ENCODE results near the gene IGSF21. TPM values are rescaled to one million over a fixed set of nuclear protein-coding genes. Genes with fewer than 3 reads are reported as not detected.

IGSF21 gene
- total RNA-seq, 4 donors from 2014 or later: 4.7 to 10.2 (median 5.9) TPM

DNA sequence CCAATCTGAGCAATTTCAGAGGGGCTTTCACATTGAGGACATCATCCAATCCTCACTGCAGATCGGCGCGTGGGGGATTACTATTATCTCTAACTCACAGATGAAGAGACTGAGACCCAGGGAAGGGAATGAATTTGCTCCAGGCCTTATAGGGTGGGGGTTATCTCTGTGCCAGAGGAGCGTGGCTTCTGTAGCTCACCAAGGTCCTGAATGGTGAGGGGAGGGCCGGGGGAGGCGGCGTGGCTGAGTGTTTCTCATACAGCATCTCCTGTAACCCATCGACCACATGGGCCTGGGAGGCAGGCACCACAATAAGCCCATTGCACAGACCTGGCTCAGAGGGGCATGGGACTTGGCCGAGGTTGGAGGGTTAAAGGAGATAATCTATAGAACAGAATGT lies 230.2 kb downstream of the IGSF21 start:
- no peak for TF ChIP-seq POLR2A (IDR thresholded peaks at IDR 0.05)
- TF ChIP-seq EP300 (IDR thresholded peaks at IDR 0.05): no peak
- TF ChIP-seq, protein P1, sequence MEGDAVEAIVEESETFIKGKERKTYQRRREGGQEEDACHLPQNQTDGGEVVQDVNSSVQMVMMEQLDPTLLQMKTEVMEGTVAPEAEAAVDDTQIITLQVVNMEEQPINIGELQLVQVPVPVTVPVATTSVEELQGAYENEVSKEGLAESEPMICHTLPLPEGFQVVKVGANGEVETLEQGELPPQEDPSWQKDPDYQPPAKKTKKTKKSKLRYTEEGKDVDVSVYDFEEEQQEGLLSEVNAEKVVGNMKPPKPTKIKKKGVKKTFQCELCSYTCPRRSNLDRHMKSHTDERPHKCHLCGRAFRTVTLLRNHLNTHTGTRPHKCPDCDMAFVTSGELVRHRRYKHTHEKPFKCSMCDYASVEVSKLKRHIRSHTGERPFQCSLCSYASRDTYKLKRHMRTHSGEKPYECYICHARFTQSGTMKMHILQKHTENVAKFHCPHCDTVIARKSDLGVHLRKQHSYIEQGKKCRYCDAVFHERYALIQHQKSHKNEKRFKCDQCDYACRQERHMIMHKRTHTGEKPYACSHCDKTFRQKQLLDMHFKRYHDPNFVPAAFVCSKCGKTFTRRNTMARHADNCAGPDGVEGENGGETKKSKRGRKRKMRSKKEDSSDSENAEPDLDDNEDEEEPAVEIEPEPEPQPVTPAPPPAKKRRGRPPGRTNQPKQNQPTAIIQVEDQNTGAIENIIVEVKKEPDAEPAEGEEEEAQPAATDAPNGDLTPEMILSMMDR (IDR thresholded peaks at IDR 0.05): no peak
- no peak overlapping the region for H3K27ac ChIP-seq
- no peaks in the 10 kb centered on the region for H3K9me3 ChIP-seq
- 61 to 77% methylated on average over 9 of the region's 9 CpGs for WGBS, 2 donors
- no peaks in the 10 kb centered on the region for H3K4me1 ChIP-seq
- no peak for DNase-seq (ENCODE audit: low spot score in 2 of 2)
- H3K36me3 ChIP-seq: no peaks in the 10 kb centered on the region
- no peaks in the 10 kb centered on the region for H3K27me3 ChIP-seq
- no peak overlapping the region for H3K4me3 ChIP-seq

DNA sequence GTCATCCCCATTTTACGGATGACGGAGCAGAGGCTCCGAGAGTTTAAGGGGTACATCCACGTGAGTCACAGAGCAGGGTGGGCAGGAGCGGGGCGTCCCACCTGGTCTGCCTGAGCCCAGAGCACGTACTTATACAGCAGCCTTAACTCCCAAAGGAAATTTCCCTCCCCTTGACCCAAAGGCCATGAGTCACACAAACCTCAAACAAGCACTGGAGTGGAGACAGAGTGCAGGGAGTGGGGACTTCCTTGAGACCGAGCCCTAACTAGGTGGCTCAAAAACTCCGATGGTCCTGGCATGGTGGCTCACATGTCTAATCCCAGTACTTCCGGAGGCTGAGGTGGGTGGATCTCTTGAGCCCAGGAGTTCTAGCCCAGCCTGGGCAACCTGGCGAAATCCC lies 231.6 kb downstream of the IGSF21 start:
- no peaks in the 10 kb centered on the region for H3K4me1 ChIP-seq
- no peaks in the 10 kb centered on the region for H3K27me3 ChIP-seq
- no peaks in the 10 kb centered on the region for H3K36me3 ChIP-seq
- WGBS, 2 donors: 83 to 88% methylated on average over 11 of the region's 11 CpGs
- no peak overlapping the region for H3K4me3 ChIP-seq
- no peak for DNase-seq (ENCODE audit: low spot score in 2 of 2)
- no peaks in the 10 kb centered on the region for H3K9me3 ChIP-seq
- H3K27ac ChIP-seq: no peak overlapping the region
- no peak for TF ChIP-seq EP300 (IDR thresholded peaks at IDR 0.05)
- TF ChIP-seq POLR2A (IDR thresholded peaks at IDR 0.05): no peak
- TF ChIP-seq, protein P1 (IDR thresholded peaks at IDR 0.05): no peak

DNA sequence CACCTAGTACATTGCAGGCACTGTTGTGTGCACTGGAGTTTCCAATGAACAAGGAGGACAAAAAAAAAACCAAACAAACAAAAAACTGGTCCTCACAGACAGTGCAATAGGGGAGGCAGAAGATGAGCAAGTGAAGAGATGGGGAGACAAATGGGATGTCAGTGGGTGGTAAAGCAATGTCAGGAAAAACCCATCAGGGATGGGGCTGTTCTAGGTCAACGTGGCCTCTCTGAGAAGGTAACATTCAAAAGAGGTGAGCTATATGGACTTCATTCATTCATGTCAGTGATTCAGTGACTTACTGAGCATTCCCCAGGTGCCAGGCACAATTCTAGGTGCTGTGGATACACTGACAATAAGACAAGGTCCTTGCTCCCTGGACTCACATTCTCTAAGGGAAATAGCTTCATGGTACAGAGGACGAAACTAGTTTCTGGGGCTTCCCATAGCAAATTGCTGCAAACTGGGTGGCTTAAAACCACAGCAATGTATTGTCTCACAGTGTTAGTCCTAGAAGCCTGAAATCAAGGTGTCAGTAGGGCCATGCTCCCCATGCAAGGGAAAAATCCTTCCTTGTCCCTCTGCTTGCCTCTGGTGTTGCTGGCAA lies 232.7 kb downstream of the IGSF21 start:
- 61 to 70% methylated on average over 2 of the region's 2 CpGs for WGBS, 2 donors
- TF ChIP-seq EP300 (IDR thresholded peaks at IDR 0.05): no peak

DNA sequence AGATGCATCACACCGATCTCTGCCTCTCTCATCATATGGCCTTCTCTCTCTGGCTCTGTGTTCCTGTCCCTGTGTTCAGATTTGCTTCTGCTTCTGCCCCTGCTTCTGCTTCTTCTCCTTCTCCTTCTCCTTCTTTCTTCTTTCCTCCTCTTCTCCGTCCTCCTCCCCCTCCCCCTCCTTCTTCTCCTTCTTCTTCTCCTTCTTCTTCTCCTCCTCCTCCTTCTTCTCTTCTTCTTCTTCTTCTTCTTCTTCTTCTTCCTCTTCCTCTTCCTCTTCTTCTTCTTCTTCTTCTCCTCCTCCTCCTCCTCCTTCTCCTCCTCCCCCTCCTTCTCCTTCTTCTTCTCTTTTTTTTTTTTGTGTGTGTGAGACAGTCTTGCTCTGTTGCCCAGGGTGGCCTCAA lies 233.2 kb downstream of the IGSF21 start:
- no peaks in the 10 kb centered on the region for H3K36me3 ChIP-seq
- no peaks in the 10 kb centered on the region for H3K9me3 ChIP-seq
- no peaks in the 10 kb centered on the region for H3K27me3 ChIP-seq
- H3K4me1 ChIP-seq: no peaks in the 10 kb centered on the region
- no peak overlapping the region for H3K27ac ChIP-seq
- DNase-seq (ENCODE audit: low spot score in 2 of 2): no peak
- TF ChIP-seq POLR2A (IDR thresholded peaks at IDR 0.05): no peak
- no peak for TF ChIP-seq EP300 (IDR thresholded peaks at IDR 0.05)
- TF ChIP-seq, protein P1 (IDR thresholded peaks at IDR 0.05): no peak
- 65 to 74% methylated on average over 2 of the region's 2 CpGs for WGBS, 2 donors
- no peak overlapping the region for H3K4me3 ChIP-seq

More for the DNA sequence above, 232.7 kb downstream of the IGSF21 start:
- Histone ChIP-seq H3K36me3 (no peaks in the 10 kb centered on the region), H3K4me1 (no peaks in the 10 kb centered on the region), H3K4me3 (no peak overlapping the region), H3K27ac (no peak overlapping the region), H3K27me3 (no peaks in the 10 kb centered on the region), H3K9me3 (no peaks in the 10 kb centered on the region)
- no peak for DNase-seq (ENCODE audit: low spot score in 2 of 2)

DNA sequence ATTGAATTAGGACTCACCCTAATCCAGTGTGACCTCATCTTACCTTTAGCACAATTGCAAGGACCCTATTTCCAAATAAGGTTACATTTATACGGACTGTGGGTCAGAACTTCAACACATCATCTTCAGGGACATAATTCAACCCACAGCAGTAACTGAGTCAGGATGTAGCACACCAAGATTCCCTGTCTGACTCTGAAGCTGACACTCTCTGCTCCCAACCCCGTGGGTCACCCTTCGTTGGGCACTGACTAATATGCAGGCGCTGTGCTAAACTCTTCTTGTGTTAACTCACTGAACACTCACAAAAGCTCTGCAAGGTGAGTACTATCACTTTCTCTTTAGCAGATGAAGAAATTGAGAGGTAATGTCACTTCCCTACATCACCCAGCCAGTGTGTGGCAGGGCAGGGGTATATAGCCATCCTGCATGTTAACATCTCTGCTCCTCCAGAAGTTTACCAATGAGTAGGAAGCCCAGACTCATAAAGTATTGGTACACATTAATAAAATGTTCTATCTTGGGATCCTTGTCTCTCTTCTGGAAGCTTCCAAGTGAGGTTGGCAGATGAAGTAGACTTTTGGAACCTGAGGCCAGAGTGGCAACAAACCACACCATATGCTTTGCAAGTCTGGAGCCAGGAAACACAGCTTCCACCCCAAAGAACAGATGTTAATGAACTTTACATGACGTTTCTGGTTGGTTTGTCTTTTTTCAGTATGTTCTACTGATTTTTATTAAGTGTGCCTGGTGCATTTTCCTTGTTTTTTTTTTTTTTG lies 233.9 kb downstream of the IGSF21 start:
- Histone ChIP-seq H3K27me3 (no peaks in the 10 kb centered on the region), H3K36me3 (no peaks in the 10 kb centered on the region)
- TF ChIP-seq POLR2A (IDR thresholded peaks at IDR 0.05) (no peak), EP300 (IDR thresholded peaks at IDR 0.05) (no peak)
- TF ChIP-seq, protein P1 (IDR thresholded peaks at IDR 0.05): no peak

More for the DNA sequence above, 233.9 kb downstream of the IGSF21 start:
- no peaks in the 10 kb centered on the region for H3K4me1 ChIP-seq
- 69 to 70% methylated on average over 5 of the region's 5 CpGs for WGBS, 2 donors
- H3K4me3 ChIP-seq: no peak overlapping the region
- H3K9me3 ChIP-seq: no peaks in the 10 kb centered on the region
- no peak for DNase-seq (ENCODE audit: low spot score in 2 of 2)
- no peak overlapping the region for H3K27ac ChIP-seq

All from tibial nerve (tissue), 4 donors.